Naive B cell (primary cell): ENCODE measurements around the gene DNMT1. TPM values are rescaled to one million over a fixed set of nuclear protein-coding genes. Genes with fewer than 3 reads are reported as not detected.
A peak's percentile ranks its signal among the peaks of the same experiment; 100 is the strongest.

Source experiments
- ATAC-seq, 2 donors: fragments of 150-1000 bp; cut with Tn5 transposase; 2 replicates each; pipeline ENCODE4 v1.10.0; 2021; ENCODE audit warnings: low read depth in 2 of 2, mild to moderate bottlenecking in 2 of 2, moderate library complexity in 2 of 2
- DNase-seq: peaks from one replicate; pipeline ENCODE4 v3.0.0; 2022
- H3K27ac Mint-ChIP-seq, 6 donors: one replicate each; pipeline ENCODE4 v1.8.0; 2020 to 2022; ENCODE audit warnings: mild to moderate bottlenecking in 6 of 6, mixed read lengths in 6 of 6, moderate library complexity in 5 of 6, inconsistent platforms in 2 of 6
- H3K27me3 Mint-ChIP-seq, 3 donors: one replicate each; pipeline ENCODE4 v1.8.0; 2021 to 2022; ENCODE audit warnings: mixed read lengths in 3 of 3, mild to moderate bottlenecking in 1 of 3
- H3K36me3 Mint-ChIP-seq, 2 donors: one replicate each; pipeline ENCODE4 v1.8.0; 2020 to 2022; ENCODE audit warnings: mixed read lengths in 2 of 2, inconsistent platforms in 1 of 2, mild to moderate bottlenecking in 1 of 2
- H3K4me1 Mint-ChIP-seq, 3 donors: one replicate each; pipeline ENCODE4 v1.8.0; 2020 to 2022; ENCODE audit warnings: mixed read lengths in 3 of 3, inconsistent platforms in 1 of 3, mild to moderate bottlenecking in 1 of 3, moderate library complexity in 1 of 3
- H3K4me3 Mint-ChIP-seq, 8 donors: one replicate each; pipeline ENCODE4 v1.8.0; 2020 to 2022; ENCODE audit warnings: mild to moderate bottlenecking in 8 of 8, mixed read lengths in 8 of 8, moderate library complexity in 8 of 8, inconsistent platforms in 2 of 8
- H3K9me3 Mint-ChIP-seq, 7 donors: one replicate each; pipeline ENCODE4 v1.8.0; 2020 to 2022; ENCODE audit warnings: mixed read lengths in 7 of 7, mild to moderate bottlenecking in 5 of 7, inconsistent platforms in 2 of 7, moderate library complexity in 1 of 7
- polyA plus RNA-seq, 6 donors: library from polyadenylated mRNA; unstranded; fragments of 300-500 nt; fragmentation: Illumina TruSeq; gene quantifications; one replicate each; pipeline ENCODE4 v1.2.3, GENCODE V29; 2021; ENCODE audit warnings: low read depth in 6 of 6

Gene DNMT1
- polyA plus RNA-seq, 6 donors from 2014 or later = 13.9 to 56.7 (median 31.3) TPM

DNA sequence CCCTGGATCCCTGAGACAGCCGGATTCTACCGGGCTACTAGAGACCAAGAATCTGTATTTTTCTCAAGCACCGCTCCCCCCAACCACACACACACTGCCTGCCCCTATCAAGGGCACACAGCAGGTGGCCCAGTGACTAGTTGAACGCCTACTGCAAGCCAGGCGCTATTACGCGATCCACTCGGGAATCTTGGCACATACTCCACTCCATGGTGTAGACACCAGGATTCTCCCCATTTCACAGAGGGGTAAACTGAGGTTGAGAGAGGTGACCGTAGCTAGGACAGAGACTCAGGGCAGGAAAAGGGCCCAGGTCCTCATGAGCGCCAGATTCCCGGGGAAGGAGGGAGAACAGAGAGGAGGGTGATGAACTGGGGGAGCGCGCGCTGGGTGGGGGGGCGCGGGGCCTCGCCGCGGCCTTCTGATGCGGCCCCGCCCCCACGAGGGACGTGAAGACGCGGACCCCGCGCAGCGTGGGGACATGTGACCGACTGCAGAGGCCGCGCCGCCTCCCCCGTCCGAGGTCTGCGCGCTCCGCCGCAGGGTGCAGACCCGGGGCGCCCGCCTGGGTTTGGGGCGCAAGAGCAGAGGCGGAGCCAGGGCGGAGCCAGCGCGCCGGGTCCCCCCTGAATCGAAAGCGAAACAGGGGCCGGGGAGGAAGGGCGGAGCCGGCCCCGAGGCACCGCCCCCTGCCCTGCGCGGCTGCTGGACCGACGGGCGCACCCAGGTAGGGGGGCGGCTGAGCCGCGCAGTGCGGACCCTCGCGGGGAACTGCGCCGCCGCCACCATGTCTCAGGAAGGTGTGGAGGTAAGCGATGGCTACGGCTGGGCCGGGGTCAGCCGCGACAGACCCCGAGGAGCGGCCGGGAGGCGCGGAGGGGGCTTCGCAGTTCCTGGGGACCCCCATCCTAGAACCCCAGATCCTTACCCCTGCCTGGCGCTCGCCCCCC is 108.8 kb downstream of the DNMT1 start, which contains the start of gene SHFL:
TSS of gene SHFL (plus strand) at position 677 of the 950 bp plus-strand sequence. CDS start at position 788, 111 bp downstream.
- ATAC-seq = peak; percentile 96 to 97
- H3K4me1 Mint-ChIP-seq = peaks cover 10 to 22% (median 18%) of the 10 kb centered on the region in 3 donors
- peak within 1 kb of the TSS; percentile 77 to 94 (median 88) for H3K4me3 Mint-ChIP-seq
- peak; percentile 80 for DNase-seq
- peak within 1 kb of the TSS in 5 of 6 donors; percentile 58 to 82 (median 79) for H3K27ac Mint-ChIP-seq
- H3K36me3 Mint-ChIP-seq = peaks cover 0 to 5% of the 10 kb centered on the region in 2 donors
- H3K9me3 Mint-ChIP-seq = peaks cover 0 to 2% (median 0%) of the 10 kb centered on the region in 7 donors
- no peaks in the 10 kb centered on the region for H3K27me3 Mint-ChIP-seq

DNA sequence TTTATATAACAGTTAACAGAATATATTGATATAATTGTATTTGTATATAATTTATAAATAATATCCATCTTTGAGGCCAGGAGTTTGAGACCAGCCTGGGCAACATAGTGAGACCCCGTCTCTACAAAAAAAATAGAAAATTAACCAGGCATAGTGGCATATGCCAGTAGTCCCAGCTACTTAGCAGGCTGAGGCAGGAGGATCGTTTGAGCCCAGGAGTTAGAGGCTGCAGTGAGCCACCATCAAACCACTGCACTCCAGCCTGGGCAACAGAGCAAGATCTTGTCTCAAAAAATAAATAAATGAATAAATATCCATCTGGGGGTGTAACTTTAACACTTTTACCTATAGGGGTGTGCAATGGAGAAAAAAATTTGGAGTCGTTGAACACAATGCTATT is 110.0 kb downstream of the DNMT1 start:
- Mint-ChIP-seq H3K9me3 (no peaks in the 10 kb centered on the region), H3K4me3 (peak overlapping the region in 7 of 8 donors; percentile 77 to 94 (median 88)), H3K27me3 (no peaks in the 10 kb centered on the region), H3K4me1 (peaks cover 10 to 22% (median 18%) of the 10 kb centered on the region in 3 donors), H3K27ac (peak overlapping the region in 4 of 6 donors; percentile 52 to 81 (median 68)), H3K36me3 (peaks cover 0 to 1% of the 10 kb centered on the region in 2 donors)
- DNase-seq (no peak), ATAC-seq (no peak)

- no peaks in the 10 kb centered on the region for H3K36me3 Mint-ChIP-seq
- peak overlapping the region in 4 of 8 donors; percentile 3 to 84 (median 62) for H3K4me3 Mint-ChIP-seq
- H3K9me3 Mint-ChIP-seq = no peaks in the 10 kb centered on the region
- peaks cover 10 to 22% (median 18%) of the 10 kb centered on the region in 3 donors for H3K4me1 Mint-ChIP-seq
- H3K27me3 Mint-ChIP-seq = peaks cover 0 to 4% (median 0%) of the 10 kb centered on the region in 3 donors
- no peak for DNase-seq
- ATAC-seq = no peak
- H3K27ac Mint-ChIP-seq = peak overlapping the region in 1 of 6 donors; percentile 73
Measured at GRCh38 chr19:10083911-10084310, 110.8 kb downstream of the DNMT1 start.

Other genes starting within 250 kb of the DNMT1 start
- gene COL5A3, start 184.4 kb downstream of the DNMT1 start, polyA plus RNA-seq = not detected
- not detected for gene RDH8, start 181.5 kb downstream of the DNMT1 start, polyA plus RNA-seq
- gene SHFL, start 108.6 kb downstream of the DNMT1 start, polyA plus RNA-seq = 10 to 100 TPM; 14.7 to 37.0 (median 23.8) TPM
- 1 to 10 TPM in 1 of 6 donors, under 1 TPM in 3, not detected in 2; 0.39 to 1.1 (median 0.65) TPM for gene ANGPTL6, start 92.3 kb downstream of the DNMT1 start, polyA plus RNA-seq
- 10 to 100 TPM in 5 of 6 donors, 1 to 10 TPM in 1; 7.8 to 30.7 (median 15.1) TPM for gene PPAN, start 88.6 kb downstream of the DNMT1 start, polyA plus RNA-seq
- gene P2RY11, start 83.3 kb downstream of the DNMT1 start, polyA plus RNA-seq = 1 to 10 TPM in 3 of 6 donors, under 1 TPM in 3; 0.69 to 1.2 (median 0.92) TPM
- gene EIF3G, start 75.1 kb downstream of the DNMT1 start, polyA plus RNA-seq = 100 to 1,000 TPM; 141 to 177 (median 159) TPM
- gene S1PR2, start 36.4 kb upstream of the DNMT1 start, polyA plus RNA-seq = under 1 TPM in 4 of 6 donors, not detected in 2; 0.06 to 0.21 (median 0.16) TPM
- 10 to 100 TPM; 23.7 to 34.3 (median 27.4) TPM for gene MRPL4, start 57.3 kb upstream of the DNMT1 start, polyA plus RNA-seq
- gene ICAM1, start 76.2 kb upstream of the DNMT1 start, polyA plus RNA-seq = 1 to 10 TPM in 5 of 6 donors, not detected in 1; 2.5 to 4.9 (median 3.8) TPM
- gene ICAM4, start 92.0 kb upstream of the DNMT1 start, polyA plus RNA-seq = not detected
- not detected for gene ICAM5, start 95.0 kb upstream of the DNMT1 start, polyA plus RNA-seq
- gene ZGLP1, start 114.9 kb upstream of the DNMT1 start, polyA plus RNA-seq = under 1 TPM in 2 of 6 donors, not detected in 4; 0.73 to 0.86 TPM
- 10 to 100 TPM; 12.9 to 36.6 (median 15.5) TPM for gene FDX2, start 121.1 kb upstream of the DNMT1 start, polyA plus RNA-seq
- 10 to 100 TPM; 12.0 to 25.0 (median 15.0) TPM for gene RAVER1, start 138.6 kb upstream of the DNMT1 start, polyA plus RNA-seq
- 100 to 1,000 TPM; 156 to 235 (median 200) TPM for gene ICAM3, start 144.7 kb upstream of the DNMT1 start, polyA plus RNA-seq
- gene TYK2, start 185.6 kb upstream of the DNMT1 start, polyA plus RNA-seq = 10 to 100 TPM; 26.1 to 67.7 (median 48.5) TPM
- gene CDC37, start 208.6 kb upstream of the DNMT1 start, polyA plus RNA-seq = 10 to 100 TPM; 43.9 to 73.1 (median 53.9) TPM
- gene PDE4A, start 225.6 kb upstream of the DNMT1 start, polyA plus RNA-seq = 1 to 10 TPM in 1 of 6 donors, under 1 TPM in 4, not detected in 1; 0.17 to 2.8 (median 0.25) TPM